B cell (primary cell): ENCODE results near the gene ORMDL3. TPM values are rescaled to one million over a fixed set of nuclear protein-coding genes. Genes with fewer than 3 reads are reported as not detected.

Experiments
- ATAC-seq: fragments of 200-7000 bp; cut with Tn5 transposase; one replicate; pipeline ENCODE4 v1.10.0; 2021; ENCODE audit warnings: low read depth, mild to moderate bottlenecking, moderate number of reproducible peaks, moderate library complexity
- CTCF ChIA-PET: fragments of 350-600 bp; sonication (Branson Sonifier 250); formaldehyde crosslinking; loops from one replicate; lab custom pipeline; 2021; ENCODE audit warnings: antibody characterized with exemption, inconsistent platforms; lab: Charles Lee
- POLR2A ChIA-PET: fragments of 350-600 bp; sonication (Branson Sonifier 250); formaldehyde crosslinking; loops from one replicate; lab custom pipeline; 2021; ENCODE audit warnings: antibody characterized with exemption; lab: Charles Lee
- DNase-seq: peaks from one replicate; pipeline ENCODE4 v3.0.0; 2013
- H2AFZ ChIP-seq: 2 replicates; pipeline ENCODE4 v1.6.1; 2012; ENCODE audit warnings: mild to moderate bottlenecking, low read depth, low read length; ENCODE audit not compliant: insufficient read depth, poor library complexity, severe bottlenecking
- H3K27ac ChIP-seq, 2 donors: 1 replicate in 1 of 2; 2 replicates in 1 of 2; pipeline ENCODE4 v1.5.1; 2012 to 2013; ENCODE audit warnings: low read length in 2 of 2, mild to moderate bottlenecking in 2 of 2, moderate library complexity in 1 of 2
- H3K27me3 ChIP-seq, 4 experiments: fragments of 200-600 bp in 1 of 4; sonication (generic) in 1 of 4; replicated peaks in 1 of 4; 1 replicate in 2 of 4; 2 replicates in 2 of 4; pipeline versions ENCODE4 v1.6.1 to v1.7.0; 2013 to 2016; ENCODE audit warnings: low read length in 3 of 4, mild to moderate bottlenecking in 2 of 4, mixed read lengths in 1 of 4, moderate library complexity in 1 of 4; ENCODE audit not compliant: insufficient read depth in 4 of 4, control insufficient read depth in 3 of 4; ENCODE audit errors: control extremely low read depth in 1 of 4
- H3K36me3 ChIP-seq, 2 experiments: replicated peaks in 1 of 2; 1 replicate in 1 of 2; 2 replicates in 1 of 2; pipeline versions ENCODE4 v1.6.1 to v1.7.1; 2013; ENCODE audit warnings: low read length in 1 of 2; ENCODE audit not compliant: insufficient read depth in 2 of 2, control insufficient read depth in 1 of 2; ENCODE audit errors: control extremely low read depth in 1 of 2, extremely low read depth in 1 of 2
- H3K4me1 ChIP-seq, 2 donors: fragments of 200-600 bp in 1 of 2; sonication (generic) in 1 of 2; 1 replicate in 1 of 2; 2 replicates in 1 of 2; pipeline versions ENCODE4 v1.5.1 to v1.6.1; 2013 to 2017; ENCODE audit warnings: low read length in 2 of 2; ENCODE audit not compliant: control insufficient read depth in 2 of 2, insufficient read depth in 2 of 2
- H3K4me2 ChIP-seq: replicated peaks from 2 replicates; pipeline ENCODE3; 2012; ENCODE audit warnings: mild to moderate bottlenecking, low read depth, low read length; ENCODE audit not compliant: poor library complexity, severe bottlenecking
- H3K4me3 ChIP-seq, 5 experiments: fragments of 200-600 bp in 1 of 5; sonication (generic) in 1 of 5; 1 replicate in 3 of 5; 2 replicates in 2 of 5; pipeline versions ENCODE4 v1.5.1 to v1.7.0; 2011 to 2016; ENCODE audit warnings: low read length in 4 of 5, mild to moderate bottlenecking in 4 of 5, low read depth in 2 of 5, control low read depth in 1 of 5, moderate library complexity in 1 of 5; ENCODE audit not compliant: insufficient read depth in 1 of 5; ENCODE audit errors: control extremely low read depth in 1 of 5, extremely low read depth in 1 of 5
- H3K79me2 ChIP-seq: fragments of 200-600 bp; sonication (generic); one replicate; pipeline ENCODE4 v1.6.0; 2016; ENCODE audit warnings: low read length; ENCODE audit not compliant: control insufficient read depth, insufficient read depth
- H3K9ac ChIP-seq: fragments of 200-600 bp; sonication (generic); 2 replicates; pipeline ENCODE4 v1.6.1; 2017; ENCODE audit warnings: mild to moderate bottlenecking, low read length, moderate library complexity
- H3K9me3 ChIP-seq, 3 donors: one replicate each; pipeline versions ENCODE4 v1.6.1 to v1.7.1; 2013; ENCODE audit warnings: low read length in 2 of 3; ENCODE audit not compliant: control insufficient read depth in 2 of 3, insufficient read depth in 1 of 3; ENCODE audit errors: control extremely low read depth in 1 of 3
- H4K20me1 ChIP-seq: 2 replicates; pipeline ENCODE4 v1.6.0; 2012; ENCODE audit warnings: mild to moderate bottlenecking, low read length; ENCODE audit not compliant: insufficient read depth, control insufficient read depth, poor library complexity, severe bottlenecking
- H3K27ac Mint-ChIP-seq: one replicate; pipeline ENCODE4 v1.8.0; 2021; ENCODE audit warnings: mixed read lengths
- H3K27me3 Mint-ChIP-seq: one replicate; pipeline ENCODE4 v1.8.0; 2021; ENCODE audit warnings: mixed read lengths
- H3K4me1 Mint-ChIP-seq: one replicate; pipeline ENCODE4 v1.8.0; 2021; ENCODE audit warnings: mixed read lengths
- H3K4me3 Mint-ChIP-seq: one replicate; pipeline ENCODE4 v1.8.0; 2021; ENCODE audit warnings: mixed read lengths
- H3K9me3 Mint-ChIP-seq: one replicate; pipeline ENCODE4 v1.8.0; 2022; ENCODE audit warnings: mixed read lengths; ENCODE audit not compliant: insufficient read depth
- EZH2 ChIP-seq: IDR thresholded peaks from 2 replicates; pipeline ENCODE4 v1.6.1; 2012; ENCODE audit warnings: borderline replicate concordance, low read depth, mild to moderate bottlenecking, moderate library complexity, low read length; ENCODE audit not compliant: insufficient read depth, poor library complexity, severe bottlenecking
- WGBS: methylation state at CpG from one replicate; pipeline ENCODE4 v1.1.5; 2013; ENCODE audit warnings: missing lambda C conversion rate; ENCODE audit not compliant: insufficient coverage; 5-methylcytosine and 5-hydroxymethylcytosine counted together
- intact Hi-C: fragments of 100-400 bp; cut with micrococcal nuclease; formaldehyde crosslinking; loops from one replicate; pipeline ENCODE4 v1.10.0; 2022
- polyA plus RNA-seq: library from polyadenylated mRNA; depleted of rRNA; stranded (reverse); fragments of >200 nt; gene quantifications from 2 replicates; pipeline ENCODE4 v1.2.3, GENCODE V29; 2012
- total RNA-seq, 2 donors: library from RNA; stranded (reverse); fragments of 120-200 nt in 1 of 2; gene quantifications; 1 replicate in 1 of 2; 2 replicates in 1 of 2; pipeline versions ENCODE4 v1.2.3 to v1.2.4, GENCODE V29; 2013 to 2022
- TF ChIP-seq, protein P1 (sequence below): fragments of 200-600 bp; IDR thresholded peaks from one replicate; pipeline ENCODE4 v1.8.0; 2022; ENCODE audit warnings: antibody characterized with exemption, mild to moderate bottlenecking

Gene ORMDL3
- total and polyA plus RNA-seq, 2 donors (not counting 1 experiment from before 2014, with no cell fraction given) = 51.8 to 90.6 TPM

DNA sequence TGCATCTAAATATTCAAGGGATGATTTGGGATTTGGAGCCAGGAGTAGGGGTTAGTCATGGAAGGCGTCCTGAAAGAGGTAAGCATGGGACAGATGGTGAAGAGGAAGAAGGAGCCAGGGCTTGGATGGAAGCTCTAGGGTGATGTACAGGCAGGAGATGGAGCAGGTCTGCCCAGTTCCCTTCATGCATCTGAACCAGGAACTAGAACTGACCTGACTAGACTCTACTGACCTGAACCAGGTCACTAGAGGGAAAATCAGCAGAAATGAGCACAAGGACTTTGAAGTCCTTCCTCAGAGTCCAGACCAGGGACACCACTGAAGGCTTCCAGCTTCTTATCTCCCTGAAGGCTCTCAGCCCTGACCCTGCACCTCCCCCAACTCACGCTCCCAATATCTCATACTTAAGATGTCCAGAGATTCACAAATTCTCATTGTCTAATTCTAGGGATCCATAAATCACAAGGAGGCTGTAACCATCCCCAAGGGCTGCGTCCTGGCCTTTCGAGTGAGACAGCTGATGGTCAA, 43.7 kb upstream of the ORMDL3 start:
- H3K27ac ChIP-seq = no peak overlapping the region
- WGBS = 89% methylated on average over 3 of the region's 4 CpGs
- H2AFZ ChIP-seq = no peak overlapping the region
- H3K79me2 ChIP-seq = no peaks in the 10 kb centered on the region
- Mint-ChIP-seq H3K27ac (no peak overlapping the region), H3K4me1 (no peaks in the 10 kb centered on the region), H3K9me3 (no peaks in the 10 kb centered on the region), H3K4me3 (no peak overlapping the region), H3K27me3 (peaks cover 50% of the 10 kb centered on the region)
- no peak overlapping the region for H3K4me2 ChIP-seq
- intact Hi-C loops = no loop called here
- H3K4me1 ChIP-seq = peaks cover 5 to 7% of the 10 kb centered on the region in 2 donors
- H4K20me1 ChIP-seq = no peaks in the 10 kb centered on the region
- peaks cover 0 to 7% (median 3%) of the 10 kb centered on the region in 4 experiments for H3K27me3 ChIP-seq
- POLR2A ChIA-PET = no interaction called here
- H3K36me3 ChIP-seq = no peaks in the 10 kb centered on the region
- H3K4me3 ChIP-seq = no peak overlapping the region
- DNase-seq = no peak
- no peak for ATAC-seq
- H3K9me3 ChIP-seq = no peaks in the 10 kb centered on the region
- TF ChIP-seq EZH2 = no peak
- TF ChIP-seq, protein P1, sequence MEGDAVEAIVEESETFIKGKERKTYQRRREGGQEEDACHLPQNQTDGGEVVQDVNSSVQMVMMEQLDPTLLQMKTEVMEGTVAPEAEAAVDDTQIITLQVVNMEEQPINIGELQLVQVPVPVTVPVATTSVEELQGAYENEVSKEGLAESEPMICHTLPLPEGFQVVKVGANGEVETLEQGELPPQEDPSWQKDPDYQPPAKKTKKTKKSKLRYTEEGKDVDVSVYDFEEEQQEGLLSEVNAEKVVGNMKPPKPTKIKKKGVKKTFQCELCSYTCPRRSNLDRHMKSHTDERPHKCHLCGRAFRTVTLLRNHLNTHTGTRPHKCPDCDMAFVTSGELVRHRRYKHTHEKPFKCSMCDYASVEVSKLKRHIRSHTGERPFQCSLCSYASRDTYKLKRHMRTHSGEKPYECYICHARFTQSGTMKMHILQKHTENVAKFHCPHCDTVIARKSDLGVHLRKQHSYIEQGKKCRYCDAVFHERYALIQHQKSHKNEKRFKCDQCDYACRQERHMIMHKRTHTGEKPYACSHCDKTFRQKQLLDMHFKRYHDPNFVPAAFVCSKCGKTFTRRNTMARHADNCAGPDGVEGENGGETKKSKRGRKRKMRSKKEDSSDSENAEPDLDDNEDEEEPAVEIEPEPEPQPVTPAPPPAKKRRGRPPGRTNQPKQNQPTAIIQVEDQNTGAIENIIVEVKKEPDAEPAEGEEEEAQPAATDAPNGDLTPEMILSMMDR = no peak
- CTCF ChIA-PET = no interaction called here
- H3K9ac ChIP-seq = no peak overlapping the region

DNA sequence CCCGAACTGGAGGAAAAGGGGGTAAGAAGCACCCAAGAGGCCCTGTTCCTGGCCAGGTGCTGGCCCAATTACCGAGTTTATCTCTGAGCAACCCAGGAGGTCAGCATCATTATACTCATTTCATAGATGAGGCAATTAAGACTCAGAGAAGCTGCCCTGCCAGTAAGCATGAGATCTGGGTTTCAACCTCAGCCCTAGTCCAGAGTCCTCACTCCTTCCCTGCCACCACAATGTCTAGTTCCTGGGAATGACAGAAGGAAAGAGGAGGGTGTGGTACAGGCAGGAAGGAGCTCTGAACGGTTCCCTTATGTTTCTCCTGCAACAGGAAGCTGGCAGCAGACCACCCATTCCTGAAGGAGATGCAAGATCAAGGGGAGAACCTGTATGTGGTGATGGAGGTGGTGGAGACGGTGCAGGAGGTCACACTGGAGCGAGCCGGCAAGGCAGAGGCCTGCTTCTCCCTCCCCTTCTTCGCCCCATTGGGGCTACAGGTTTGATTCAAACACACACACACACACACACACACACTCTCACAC, 42.8 kb upstream of the ORMDL3 start:
- no peaks in the 10 kb centered on the region for H3K4me1 Mint-ChIP-seq
- H3K4me3 ChIP-seq = no peak overlapping the region
- TF ChIP-seq, protein P1 = no peak
- TF ChIP-seq EZH2 = no peak
- H3K4me2 ChIP-seq = no peak overlapping the region
- H2AFZ ChIP-seq = no peak overlapping the region
- DNase-seq (no peak), ATAC-seq (no peak)
- H3K9me3 ChIP-seq = no peaks in the 10 kb centered on the region
- H3K27ac Mint-ChIP-seq = no peak overlapping the region
- peaks cover 5 to 7% of the 10 kb centered on the region in 2 donors for H3K4me1 ChIP-seq
- H4K20me1 ChIP-seq = no peaks in the 10 kb centered on the region
- no peak overlapping the region for H3K27ac ChIP-seq
- H3K4me3 Mint-ChIP-seq = no peak overlapping the region
- ChIA-PET CTCF (no interaction called here), POLR2A (no interaction called here)
- intact Hi-C loops = no loop called here
- no peaks in the 10 kb centered on the region for H3K36me3 ChIP-seq
- no peak overlapping the region for H3K9ac ChIP-seq
- 71% methylated on average over 4 of the region's 7 CpGs for WGBS
- H3K27me3 Mint-ChIP-seq = peaks cover 50% of the 10 kb centered on the region
- peaks cover 0 to 7% (median 3%) of the 10 kb centered on the region in 4 experiments for H3K27me3 ChIP-seq
- no peaks in the 10 kb centered on the region for H3K9me3 Mint-ChIP-seq
- H3K79me2 ChIP-seq = no peaks in the 10 kb centered on the region
